NCI-H1694 treated with DMSO at 0.1 percent for 48 hours (cell line): ENCODE measurements around the gene LSM5.

Experiments used
- DNase-seq: peaks from one replicate; lab custom pipeline; 2025; lab: John Stamatoyannopoulos, UW

LSM5 gene

DNA sequence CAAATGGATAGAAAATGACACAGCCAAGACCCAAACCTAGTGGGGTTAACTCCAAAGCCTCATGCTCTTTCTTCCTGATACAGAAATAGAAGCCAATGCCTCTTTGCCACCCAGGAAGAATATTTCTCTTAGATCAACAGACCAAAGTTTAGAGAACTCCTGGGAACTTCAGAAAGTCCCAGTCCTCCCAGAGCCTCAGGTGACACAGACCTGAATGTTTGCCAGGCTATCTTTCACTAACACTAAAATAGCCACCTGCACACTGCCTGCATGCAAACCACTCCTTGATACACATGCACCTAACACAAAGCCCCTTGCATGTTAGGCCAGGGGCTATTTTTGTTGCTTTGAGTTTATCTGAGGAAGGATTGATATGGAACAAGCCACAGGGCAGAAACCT is 27.7 kb downstream of the LSM5 start:
- no peak for DNase-seq

DNA sequence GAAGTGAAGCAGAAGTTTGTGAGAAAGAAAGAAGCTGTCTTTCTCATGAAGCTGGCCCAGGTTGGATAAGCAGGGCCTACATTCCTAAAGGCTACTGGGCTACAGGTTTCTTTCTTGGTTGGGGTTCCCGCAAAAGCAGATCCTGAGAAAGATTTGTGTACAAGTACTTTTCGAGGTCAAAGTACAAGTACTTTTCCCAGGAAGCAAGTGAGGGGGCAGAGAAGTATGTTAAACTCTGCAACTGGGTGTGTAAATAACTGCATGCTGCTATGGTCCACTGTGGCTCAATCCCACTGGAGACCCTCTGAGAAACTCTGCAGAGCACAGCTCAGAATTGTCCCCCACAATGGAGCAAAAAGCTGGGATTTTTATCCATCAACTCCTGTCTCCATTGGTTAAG is 28.7 kb downstream of the LSM5 start:
- no peak for DNase-seq

DNA sequence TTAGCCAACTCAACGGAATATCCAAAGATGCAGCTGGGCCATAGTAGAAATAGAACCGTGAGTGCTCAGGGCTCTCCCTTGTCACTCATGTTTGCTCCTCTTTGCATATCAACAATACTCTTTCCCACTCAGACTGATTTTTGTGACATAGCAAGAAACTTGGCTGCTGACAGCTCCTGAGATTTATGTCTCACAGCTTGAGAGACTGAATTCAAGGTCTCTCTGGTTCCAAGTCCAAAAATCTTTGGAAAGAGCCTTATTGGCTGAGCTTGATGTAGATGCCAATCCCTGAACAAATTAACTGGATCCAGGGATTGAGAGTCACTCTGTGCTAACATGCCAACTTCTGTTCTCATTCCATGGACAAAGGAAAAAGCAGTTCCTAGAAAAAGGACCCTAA is 30.4 kb downstream of the LSM5 start:
- DNase-seq = no peak

DNA sequence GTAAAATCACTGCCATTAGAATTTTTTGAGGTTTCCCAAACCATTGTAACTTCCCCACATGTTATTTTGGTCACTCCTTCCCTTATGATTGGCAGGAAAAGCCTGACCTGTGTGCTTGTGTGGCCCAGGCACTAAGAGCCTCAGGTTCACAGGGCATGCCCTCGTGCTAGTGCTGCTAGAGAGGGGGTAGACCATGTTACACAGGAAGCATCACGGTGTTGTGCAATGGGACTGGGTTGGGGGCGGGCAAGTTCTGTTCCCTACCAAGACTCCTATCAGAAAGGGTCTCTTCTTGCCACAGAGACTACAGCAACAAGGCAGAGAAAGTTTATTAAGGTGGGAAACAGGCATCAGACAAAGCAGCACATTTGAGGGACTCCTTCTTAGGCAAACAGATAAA is 32.2 kb downstream of the LSM5 start:
- DNase-seq = no peak

DNA sequence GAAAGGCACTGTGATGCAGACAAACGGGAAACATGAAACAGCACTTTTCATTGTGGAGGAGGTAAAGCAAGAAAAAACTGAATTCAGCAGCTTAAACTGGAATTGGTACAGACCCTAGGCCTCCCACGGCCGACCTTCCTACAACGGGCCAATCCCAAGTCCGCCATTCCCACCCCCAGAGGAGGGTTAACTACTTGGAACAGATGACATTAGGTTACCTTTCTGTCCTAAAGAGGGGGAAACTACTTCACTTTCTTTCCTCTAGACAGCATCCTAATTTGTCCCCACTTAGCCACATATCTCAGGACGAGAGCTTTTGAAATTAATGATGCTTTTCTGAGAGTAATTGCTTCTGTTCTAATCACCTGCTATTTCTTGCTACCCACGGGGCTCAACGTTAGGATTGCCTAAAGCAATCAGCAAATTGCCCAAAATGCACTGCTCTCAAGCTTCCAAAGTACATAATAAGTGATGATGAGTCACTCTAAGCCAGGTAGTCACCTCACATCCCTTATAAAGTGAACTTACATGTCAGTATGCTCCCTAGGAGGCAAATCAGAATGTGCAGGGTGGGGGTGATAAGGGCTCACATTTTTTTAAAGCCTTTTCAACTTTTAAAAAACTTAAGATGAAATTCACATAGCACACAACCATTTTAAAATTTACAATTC is 36.7 kb downstream of the LSM5 start:
- no peak for DNase-seq

DNA sequence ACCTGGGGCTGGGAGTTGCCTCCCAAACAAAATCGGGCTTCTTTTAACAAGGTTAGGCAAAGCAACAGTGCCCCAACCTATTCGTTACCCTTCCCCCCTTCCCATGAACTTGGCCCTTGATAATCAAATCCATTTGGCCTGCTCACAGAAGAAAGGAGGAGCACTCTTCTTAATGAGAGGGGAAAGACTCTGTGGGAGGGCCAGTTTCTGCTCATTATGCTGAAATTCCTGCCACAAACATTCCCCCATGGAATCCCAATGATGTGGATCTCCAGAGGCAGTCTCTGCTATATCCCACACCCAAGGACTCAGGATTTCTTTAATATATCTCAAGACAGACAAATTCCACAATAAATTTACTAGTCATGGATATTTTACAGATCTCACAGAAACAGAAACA is 43.0 kb downstream of the LSM5 start:
- no peak for DNase-seq

DNA sequence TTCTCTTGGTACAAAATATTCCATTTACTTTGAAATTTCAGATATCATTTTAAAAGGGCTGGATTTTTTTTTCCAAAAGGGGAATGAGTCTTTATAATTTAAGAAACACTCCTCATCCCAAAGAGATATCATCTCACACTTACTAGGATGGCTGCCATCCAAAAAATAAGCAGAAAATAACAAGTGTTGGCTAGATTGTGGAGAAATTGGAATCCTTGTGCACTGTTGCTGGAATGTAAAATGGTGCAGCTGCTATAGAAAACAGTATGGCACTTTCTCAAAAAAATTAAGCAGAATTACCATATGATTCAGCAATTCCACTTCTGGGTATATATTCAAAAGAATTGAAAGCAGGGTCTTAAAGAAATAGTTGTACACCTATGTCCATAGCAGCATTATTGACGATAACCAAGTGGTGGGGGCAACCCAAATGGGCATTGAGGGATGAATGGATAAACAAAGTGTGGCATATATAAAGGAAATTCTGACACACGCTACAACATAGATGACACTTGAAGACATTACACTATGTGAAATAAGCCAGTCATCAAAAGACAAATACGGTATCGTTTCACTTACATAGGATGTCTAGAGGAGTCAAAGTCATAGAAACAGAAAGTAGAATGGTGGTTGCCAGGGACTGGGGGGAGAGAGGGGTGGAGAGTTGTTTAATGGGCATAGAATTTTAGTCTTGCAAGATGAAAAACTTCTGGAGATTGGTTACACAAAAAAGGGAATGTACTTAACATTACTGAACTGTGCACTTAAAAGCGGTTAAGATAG is 53.8 kb downstream of the LSM5 start:
- DNase-seq = no peak
